ENCODE data around the gene SEMA3D. TPM values are rescaled to one million over a fixed set of nuclear protein-coding genes. Genes with fewer than 3 reads are reported as not detected.

The SEMA3D gene
- total and polyA plus RNA-seq, 2 experiments from 2014 or later: 1.5 to 7.2 TPM

DNA sequence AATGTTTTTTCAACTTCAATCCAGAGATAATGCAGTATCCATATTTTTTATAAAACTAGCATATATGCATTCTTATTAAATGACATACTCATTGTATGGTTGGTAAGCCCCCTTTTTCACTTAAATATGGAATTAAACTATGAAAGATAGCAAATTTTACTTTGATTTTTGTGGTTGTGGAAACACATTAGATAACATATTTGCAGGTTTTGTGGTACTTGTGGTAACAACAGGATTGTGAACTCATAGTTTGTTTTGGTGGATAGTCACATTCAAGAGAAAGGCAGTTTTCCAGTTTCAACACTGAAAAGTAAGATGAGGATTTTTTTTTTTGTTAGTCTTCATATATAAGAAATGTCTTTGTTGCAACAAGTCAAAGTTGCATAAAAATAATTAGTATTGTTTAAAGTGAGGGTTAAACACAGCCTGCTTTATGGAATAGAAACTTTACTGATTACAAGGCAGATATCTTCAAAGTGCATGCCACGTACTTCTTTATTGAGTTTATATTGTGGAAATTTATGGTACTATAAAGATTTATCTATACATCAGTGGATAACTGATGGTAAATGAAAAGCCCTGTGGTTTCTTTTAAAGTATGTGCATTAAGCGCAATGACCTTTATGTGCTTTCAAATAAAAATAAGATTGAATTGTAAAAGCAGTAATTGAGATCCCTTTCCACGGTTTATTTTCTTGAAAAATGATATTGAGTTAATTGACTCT, 39.7 kb upstream of the SEMA3D start:
- Mint-ChIP-seq H3K27me3 (ENCODE audit: insufficient read depth, low read depth, poor library complexity) (no peaks in the 10 kb centered on the region), H3K9me3 (no peaks in the 10 kb centered on the region), H3K4me1 (no peaks in the 10 kb centered on the region), H3K4me3 (no peak overlapping the region), H3K36me3 (ENCODE audit: low read depth) (no peaks in the 10 kb centered on the region), H3K27ac (no peak overlapping the region; the same call in 1 of the 2 replicates)
- Histone ChIP-seq H3K27ac (ENCODE audit: low read depth) (no peak overlapping the region), H2AFZ (no peak overlapping the region), H4K20me1 (replicated peaks; ENCODE audit: insufficient read depth) (no peaks in the 10 kb centered on the region), H3K4me1 (ENCODE audit: insufficient read depth) (no peaks in the 10 kb centered on the region; the same call in 1 of the 2 replicates), H3K36me3 (ENCODE audit: insufficient read depth) (no peaks in the 10 kb centered on the region), H3K4me3 (no peak overlapping the region), H3K4me2 (no peak overlapping the region), H3K27me3 (ENCODE audit: insufficient read depth) (no peaks in the 10 kb centered on the region), H3K9me2 (ENCODE audit: insufficient read depth) (no peaks in the 10 kb centered on the region), H3F3A (replicated peaks; ENCODE audit: low read depth) (no peaks in the 10 kb centered on the region), H3K79me2 (replicated peaks; ENCODE audit: insufficient read depth) (no peaks in the 10 kb centered on the region)
- ATAC-seq (no peak), DNase-seq (ENCODE audit: low spot score) (no peak)
- TF ChIP-seq JUNB (IDR thresholded peaks at IDR 0.05; ENCODE audit: unreplicated experiment): no peak
- TF ChIP-seq, protein P1, sequence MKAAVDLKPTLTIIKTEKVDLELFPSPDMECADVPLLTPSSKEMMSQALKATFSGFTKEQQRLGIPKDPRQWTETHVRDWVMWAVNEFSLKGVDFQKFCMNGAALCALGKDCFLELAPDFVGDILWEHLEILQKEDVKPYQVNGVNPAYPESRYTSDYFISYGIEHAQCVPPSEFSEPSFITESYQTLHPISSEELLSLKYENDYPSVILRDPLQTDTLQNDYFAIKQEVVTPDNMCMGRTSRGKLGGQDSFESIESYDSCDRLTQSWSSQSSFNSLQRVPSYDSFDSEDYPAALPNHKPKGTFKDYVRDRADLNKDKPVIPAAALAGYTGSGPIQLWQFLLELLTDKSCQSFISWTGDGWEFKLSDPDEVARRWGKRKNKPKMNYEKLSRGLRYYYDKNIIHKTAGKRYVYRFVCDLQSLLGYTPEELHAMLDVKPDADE (IDR thresholded peaks at IDR 0.05): no peak

DNA sequence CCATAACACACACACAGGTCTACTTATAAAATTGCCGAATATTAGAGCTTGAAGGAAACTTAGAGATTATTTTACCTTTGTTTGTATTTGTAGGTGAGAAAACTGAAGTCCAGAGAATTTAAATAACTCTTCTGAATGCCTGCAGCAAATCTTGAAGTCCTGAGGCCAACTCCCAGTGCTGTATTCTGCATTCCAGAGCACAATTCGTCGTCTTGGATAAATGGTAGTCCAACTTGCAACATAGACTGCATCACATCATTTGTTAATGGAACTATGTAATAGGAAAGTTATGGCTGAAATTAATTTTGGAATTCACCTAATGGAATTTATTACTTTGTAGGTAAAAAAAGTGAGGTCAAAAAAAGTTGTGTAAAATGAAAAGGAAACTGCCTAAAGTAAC, 37.3 kb upstream of the SEMA3D start:
- Histone ChIP-seq H3K27me3 (ENCODE audit: insufficient read depth) (no peaks in the 10 kb centered on the region), H3K9me2 (ENCODE audit: insufficient read depth) (no peaks in the 10 kb centered on the region), H3K4me2 (no peak overlapping the region), H3F3A (replicated peaks; ENCODE audit: low read depth) (no peaks in the 10 kb centered on the region), H3K79me2 (replicated peaks; ENCODE audit: insufficient read depth) (no peaks in the 10 kb centered on the region), H3K27ac (ENCODE audit: low read depth) (no peak overlapping the region), H3K4me1 (ENCODE audit: insufficient read depth) (no peaks in the 10 kb centered on the region; the same call in 1 of the 2 replicates), H3K36me3 (ENCODE audit: insufficient read depth) (no peaks in the 10 kb centered on the region), H3K4me3 (no peak overlapping the region), H2AFZ (no peak overlapping the region), H4K20me1 (replicated peaks; ENCODE audit: insufficient read depth) (no peaks in the 10 kb centered on the region)
- Mint-ChIP-seq H3K9me3 (no peaks in the 10 kb centered on the region), H3K27me3 (ENCODE audit: insufficient read depth, low read depth, poor library complexity) (no peaks in the 10 kb centered on the region), H3K36me3 (ENCODE audit: low read depth) (no peaks in the 10 kb centered on the region), H3K4me1 (no peaks in the 10 kb centered on the region), H3K27ac (no peak overlapping the region), H3K4me3 (no peak overlapping the region)
- no peak for ATAC-seq
- no peak for DNase-seq (ENCODE audit: low spot score)
- TF ChIP-seq, protein P2, sequence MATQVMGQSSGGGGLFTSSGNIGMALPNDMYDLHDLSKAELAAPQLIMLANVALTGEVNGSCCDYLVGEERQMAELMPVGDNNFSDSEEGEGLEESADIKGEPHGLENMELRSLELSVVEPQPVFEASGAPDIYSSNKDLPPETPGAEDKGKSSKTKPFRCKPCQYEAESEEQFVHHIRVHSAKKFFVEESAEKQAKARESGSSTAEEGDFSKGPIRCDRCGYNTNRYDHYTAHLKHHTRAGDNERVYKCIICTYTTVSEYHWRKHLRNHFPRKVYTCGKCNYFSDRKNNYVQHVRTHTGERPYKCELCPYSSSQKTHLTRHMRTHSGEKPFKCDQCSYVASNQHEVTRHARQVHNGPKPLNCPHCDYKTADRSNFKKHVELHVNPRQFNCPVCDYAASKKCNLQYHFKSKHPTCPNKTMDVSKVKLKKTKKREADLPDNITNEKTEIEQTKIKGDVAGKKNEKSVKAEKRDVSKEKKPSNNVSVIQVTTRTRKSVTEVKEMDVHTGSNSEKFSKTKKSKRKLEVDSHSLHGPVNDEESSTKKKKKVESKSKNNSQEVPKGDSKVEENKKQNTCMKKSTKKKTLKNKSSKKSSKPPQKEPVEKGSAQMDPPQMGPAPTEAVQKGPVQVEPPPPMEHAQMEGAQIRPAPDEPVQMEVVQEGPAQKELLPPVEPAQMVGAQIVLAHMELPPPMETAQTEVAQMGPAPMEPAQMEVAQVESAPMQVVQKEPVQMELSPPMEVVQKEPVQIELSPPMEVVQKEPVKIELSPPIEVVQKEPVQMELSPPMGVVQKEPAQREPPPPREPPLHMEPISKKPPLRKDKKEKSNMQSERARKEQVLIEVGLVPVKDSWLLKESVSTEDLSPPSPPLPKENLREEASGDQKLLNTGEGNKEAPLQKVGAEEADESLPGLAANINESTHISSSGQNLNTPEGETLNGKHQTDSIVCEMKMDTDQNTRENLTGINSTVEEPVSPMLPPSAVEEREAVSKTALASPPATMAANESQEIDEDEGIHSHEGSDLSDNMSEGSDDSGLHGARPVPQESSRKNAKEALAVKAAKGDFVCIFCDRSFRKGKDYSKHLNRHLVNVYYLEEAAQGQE (IDR thresholded peaks at IDR 0.05; ENCODE audit: unreplicated experiment): no peak
- no peak for TF ChIP-seq EZH2 (IDR thresholded peaks at IDR 0.05; ENCODE audit: low read depth, unreplicated experiment)
- no peak for TF ChIP-seq EZH2phosphoT487 (IDR thresholded peaks at IDR 0.05; ENCODE audit: unreplicated experiment)
- no peak for TF ChIP-seq STAT1 (IDR thresholded peaks at IDR 0.05; ENCODE audit: unreplicated experiment)
- TF ChIP-seq, protein P3, sequence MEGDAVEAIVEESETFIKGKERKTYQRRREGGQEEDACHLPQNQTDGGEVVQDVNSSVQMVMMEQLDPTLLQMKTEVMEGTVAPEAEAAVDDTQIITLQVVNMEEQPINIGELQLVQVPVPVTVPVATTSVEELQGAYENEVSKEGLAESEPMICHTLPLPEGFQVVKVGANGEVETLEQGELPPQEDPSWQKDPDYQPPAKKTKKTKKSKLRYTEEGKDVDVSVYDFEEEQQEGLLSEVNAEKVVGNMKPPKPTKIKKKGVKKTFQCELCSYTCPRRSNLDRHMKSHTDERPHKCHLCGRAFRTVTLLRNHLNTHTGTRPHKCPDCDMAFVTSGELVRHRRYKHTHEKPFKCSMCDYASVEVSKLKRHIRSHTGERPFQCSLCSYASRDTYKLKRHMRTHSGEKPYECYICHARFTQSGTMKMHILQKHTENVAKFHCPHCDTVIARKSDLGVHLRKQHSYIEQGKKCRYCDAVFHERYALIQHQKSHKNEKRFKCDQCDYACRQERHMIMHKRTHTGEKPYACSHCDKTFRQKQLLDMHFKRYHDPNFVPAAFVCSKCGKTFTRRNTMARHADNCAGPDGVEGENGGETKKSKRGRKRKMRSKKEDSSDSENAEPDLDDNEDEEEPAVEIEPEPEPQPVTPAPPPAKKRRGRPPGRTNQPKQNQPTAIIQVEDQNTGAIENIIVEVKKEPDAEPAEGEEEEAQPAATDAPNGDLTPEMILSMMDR (conservative IDR thresholded peaks at IDR 0.05; ENCODE audit: low read depth in 2 of 2): no peak
- TF ChIP-seq POLR2AphosphoS5 (IDR thresholded peaks at IDR 0.05; ENCODE audit: low read depth): no peak
- no peak for TF ChIP-seq CREB1 (CRISPR knock-in tag; IDR thresholded peaks at IDR 0.05; ENCODE audit: low read depth)
- no peak for TF ChIP-seq NANOG (IDR thresholded peaks at IDR 0.05; ENCODE audit: borderline replicate concordance)
- no peak for TF ChIP-seq ZNF114 (CRISPR knock-in tag; IDR thresholded peaks at IDR 0.05)

Data from GM23338 (cell line).